SU-DHL-6 (cell line): ENCODE measurements around the gene PGF.

Experiments
- H2AFZ ChIP-seq: fragments of 200-600 bp; sonication (generic); 2 replicates; pipeline ENCODE4 v1.6.1; 2014; ENCODE audit warnings: low read depth, mild to moderate bottlenecking, moderate library complexity, mixed read lengths, antibody characterized with exemption, low read length; ENCODE audit not compliant: severe bottlenecking
- H3F3A ChIP-seq: fragments of 200-600 bp; shearing (Covaris generic); 2 replicates; pipeline ENCODE4 v1.6.0; 2016; ENCODE audit warnings: antibody characterized with exemption, mild to moderate bottlenecking; ENCODE audit not compliant: insufficient read depth
- H3K27ac ChIP-seq: fragments of 200-600 bp; sonication (generic); 2 replicates; pipeline ENCODE4 v1.5.1; 2016; ENCODE audit warnings: low read depth, mild to moderate bottlenecking, low read length, moderate library complexity, mixed read lengths
- H3K27me3 ChIP-seq: fragments of 200-600 bp; sonication (generic), shearing (Covaris generic); 2 replicates; pipeline ENCODE4 v1.6.0; 2014; ENCODE audit warnings: mild to moderate bottlenecking, low read length
- H3K36me3 ChIP-seq: fragments of 200-600 bp; sonication (generic); 2 replicates; pipeline ENCODE4 v1.6.1; 2014; ENCODE audit warnings: mild to moderate bottlenecking, low read length, mixed read lengths
- H3K4me2 ChIP-seq: fragments of 300-600, 200-600 bp; shearing (Covaris generic), sonication (generic); 2 replicates; pipeline ENCODE4 v1.6.0; 2014; ENCODE audit warnings: low read length, low read depth, mild to moderate bottlenecking; ENCODE audit not compliant: poor library complexity, severe bottlenecking
- H3K4me3 ChIP-seq: fragments of 200-600 bp; sonication (generic); 2 replicates; pipeline ENCODE4 v1.5.1; 2014; ENCODE audit warnings: antibody characterized with exemption, low read length, mild to moderate bottlenecking, mixed read lengths; ENCODE audit not compliant: insufficient read depth, poor library complexity, severe bottlenecking
- H3K79me2 ChIP-seq: fragments of 200-600 bp; sonication (generic); 2 replicates; pipeline ENCODE4 v1.6.1; 2014; ENCODE audit warnings: mild to moderate bottlenecking, low read length, moderate library complexity; ENCODE audit not compliant: insufficient read depth
- H3K9ac ChIP-seq: fragments of 200-600 bp; sonication (generic); 2 replicates; pipeline ENCODE4 v1.7.0; 2014; ENCODE audit warnings: mild to moderate bottlenecking, low read length
- H3K9me2 ChIP-seq: fragments of 200-600 bp; sonication (generic); replicated peaks from 2 replicates; pipeline ENCODE4 v1.6.1; 2014; ENCODE audit warnings: low read length; ENCODE audit not compliant: insufficient read depth
- H3K9me3 ChIP-seq: fragments of 200-600 bp; sonication (generic); 2 replicates; pipeline ENCODE4 v1.6.1; 2014; ENCODE audit warnings: low read length, mixed read lengths; ENCODE audit not compliant: insufficient read depth
- H4K20me1 ChIP-seq: fragments of 200-600 bp; sonication (generic); 2 replicates; pipeline ENCODE4 v1.6.1; 2014; ENCODE audit warnings: low read depth, mild to moderate bottlenecking, antibody characterized with exemption, low read length, moderate library complexity, mixed read lengths
- CTCF ChIP-seq: fragments of 200-600 bp; sonication (generic); IDR thresholded peaks from one replicate; pipeline ENCODE4 v1.5.1; 2017; ENCODE audit warnings: antibody characterized with exemption, mild to moderate bottlenecking, low read length, moderate library complexity; ENCODE audit not compliant: insufficient read depth, poor library complexity, severe bottlenecking
- EZH2phosphoT487 ChIP-seq: fragments of 200-600 bp; sonication (generic), shearing (Covaris generic); conservative IDR thresholded peaks from 2 replicates; pipeline ENCODE4 v1.6.1; 2018; ENCODE audit warnings: mild to moderate bottlenecking, antibody characterized with exemption, low read length, moderate library complexity, mixed read lengths

The PGF gene

GRCh38 chr14:74911221-74911620, 44.2 kb downstream of the PGF start:
- H3K9ac ChIP-seq, result no peak overlapping the region
- H3K4me2 ChIP-seq, result no peak overlapping the region
- no peaks in the 10 kb centered on the region for H3K9me2 ChIP-seq
- H3K4me3 ChIP-seq, result no peak overlapping the region
- no peak overlapping the region for H3K27ac ChIP-seq
- H4K20me1 ChIP-seq, result no peaks in the 10 kb centered on the region
- H3K9me3 ChIP-seq, result no peaks in the 10 kb centered on the region
- TF ChIP-seq EZH2phosphoT487 (no peak), CTCF (no peak)
- no peaks in the 10 kb centered on the region for H3K36me3 ChIP-seq
- no peaks in the 10 kb centered on the region for H3F3A ChIP-seq
- H3K27me3 ChIP-seq, result no peaks in the 10 kb centered on the region
- H2AFZ ChIP-seq, result no peak overlapping the region
- H3K79me2 ChIP-seq, result no peaks in the 10 kb centered on the region

GRCh38 chr14:74910556-74910955, 44.8 kb downstream of the PGF start:
- H3F3A ChIP-seq, result no peaks in the 10 kb centered on the region
- no peaks in the 10 kb centered on the region for H3K27me3 ChIP-seq
- no peak overlapping the region for H3K4me2 ChIP-seq
- no peaks in the 10 kb centered on the region for H3K79me2 ChIP-seq
- no peaks in the 10 kb centered on the region for H3K9me2 ChIP-seq
- no peaks in the 10 kb centered on the region for H4K20me1 ChIP-seq
- H3K27ac ChIP-seq, result no peak overlapping the region
- TF ChIP-seq EZH2phosphoT487 (no peak), CTCF (no peak)
- H3K36me3 ChIP-seq, result no peaks in the 10 kb centered on the region
- no peak overlapping the region for H3K4me3 ChIP-seq
- H2AFZ ChIP-seq, result no peak overlapping the region
- no peaks in the 10 kb centered on the region for H3K9me3 ChIP-seq
- H3K9ac ChIP-seq, result no peak overlapping the region

GRCh38 chr14:74909911-74910310, 45.5 kb downstream of the PGF start:
- Histone ChIP-seq H3K4me2 (no peak overlapping the region), H3K9me2 (no peaks in the 10 kb centered on the region), H3K27ac (no peak overlapping the region), H3F3A (0 out of 2 replicates have a peak, but pooled peaks cover 3% of the 10 kb centered on the region), H3K4me3 (no peak overlapping the region), H3K27me3 (no peaks in the 10 kb centered on the region), H3K9me3 (no peaks in the 10 kb centered on the region), H4K20me1 (no peaks in the 10 kb centered on the region), H3K36me3 (no peaks in the 10 kb centered on the region), H3K79me2 (no peaks in the 10 kb centered on the region), H2AFZ (no peak overlapping the region), H3K9ac (no peak overlapping the region)
- no peak for TF ChIP-seq EZH2phosphoT487

- Histone ChIP-seq H2AFZ (no peak overlapping the region), H3K9me3 (no peaks in the 10 kb centered on the region), H3K27ac (no peak overlapping the region), H3K9me2 (no peaks in the 10 kb centered on the region), H3K9ac (no peak overlapping the region), H3K36me3 (no peaks in the 10 kb centered on the region), H3K79me2 (no peaks in the 10 kb centered on the region), H3F3A (peaks cover 7% of the 10 kb centered on the region; the same call in 1 of the 2 replicates), H3K4me2 (no peak overlapping the region), H3K4me3 (no peak overlapping the region), H3K27me3 (no peaks in the 10 kb centered on the region), H4K20me1 (no peaks in the 10 kb centered on the region)
- TF ChIP-seq CTCF (no peak), EZH2phosphoT487 (no peak)
These were observed 45.9 kb downstream of the PGF start for GRCh38 chr14:74909501-74909900.
